Colonic mucosa (tissue), 4 donors: ENCODE measurements around the gene DPH3. TPM values are rescaled to one million over a fixed set of nuclear protein-coding genes. Genes with fewer than 3 reads are reported as not detected.

ENCODE experiments used
- DNase-seq: peaks from one replicate; pipeline ENCODE4 v3.0.0-alpha.2; 2020
- H3K27ac ChIP-seq: fragments of 200-600 bp; one replicate; pipeline ENCODE4 v1.8.0; 2021
- H3K27me3 ChIP-seq: fragments of 200-600 bp; one replicate; pipeline ENCODE4 v1.8.0; 2021
- H3K36me3 ChIP-seq: fragments of 200-600 bp; one replicate; pipeline ENCODE4 v1.8.0; 2021
- H3K4me1 ChIP-seq: fragments of 200-600 bp; one replicate; pipeline ENCODE4 v1.8.0; 2021; ENCODE audit warnings: mild to moderate bottlenecking
- H3K4me3 ChIP-seq: fragments of 200-600 bp; one replicate; pipeline ENCODE4 v1.8.0; 2021
- H3K9ac ChIP-seq, 2 donors: one replicate each; pipeline ENCODE4 v1.7.0; 2013; ENCODE audit warnings: control low read depth in 2 of 2, low read depth in 2 of 2, low read length in 2 of 2
- H3K9me3 ChIP-seq: fragments of 200-600 bp; one replicate; pipeline ENCODE4 v1.8.0; 2021
- intact Hi-C: fragments of 100-400 bp; cut with DNase I; formaldehyde crosslinking; loops from one replicate; pipeline ENCODE4 v1.14.1; 2022
- total RNA-seq, 2 donors: library from RNA; stranded (reverse); fragmentation: NEBNext Ultra II Directional in 1 of 2; extraction: Animal tissue kit (Norgen Biotek cat#: 25700) in 1 of 2; gene quantifications; one replicate each; pipeline ENCODE4 v1.2.1, GENCODE V29; 2021
- TF ChIP-seq, protein P1 (sequence below): fragments of 200-600 bp; IDR thresholded peaks from one replicate; pipeline ENCODE4 v1.8.0; 2022; ENCODE audit warnings: antibody characterized with exemption, mild to moderate bottlenecking
- donor health status: healthy.
- donor health status: DM: no; HTN: no; CAD: no.
- donor health status: DM: no; HTN: no; CAD: no.

Gene DPH3
- total RNA-seq, 2 donors from 2014 or later: 15.4 to 23.4 TPM

- Histone ChIP-seq H3K4me3 (no peak overlapping the region), H3K27ac (no peak overlapping the region), H3K4me1 (no peaks in the 10 kb centered on the region), H3K27me3 (no peaks in the 10 kb centered on the region), H3K36me3 (no peaks in the 10 kb centered on the region), H3K9me3 (no peaks in the 10 kb centered on the region), H3K9ac (no peak overlapping the region)
- TF ChIP-seq, protein P1, sequence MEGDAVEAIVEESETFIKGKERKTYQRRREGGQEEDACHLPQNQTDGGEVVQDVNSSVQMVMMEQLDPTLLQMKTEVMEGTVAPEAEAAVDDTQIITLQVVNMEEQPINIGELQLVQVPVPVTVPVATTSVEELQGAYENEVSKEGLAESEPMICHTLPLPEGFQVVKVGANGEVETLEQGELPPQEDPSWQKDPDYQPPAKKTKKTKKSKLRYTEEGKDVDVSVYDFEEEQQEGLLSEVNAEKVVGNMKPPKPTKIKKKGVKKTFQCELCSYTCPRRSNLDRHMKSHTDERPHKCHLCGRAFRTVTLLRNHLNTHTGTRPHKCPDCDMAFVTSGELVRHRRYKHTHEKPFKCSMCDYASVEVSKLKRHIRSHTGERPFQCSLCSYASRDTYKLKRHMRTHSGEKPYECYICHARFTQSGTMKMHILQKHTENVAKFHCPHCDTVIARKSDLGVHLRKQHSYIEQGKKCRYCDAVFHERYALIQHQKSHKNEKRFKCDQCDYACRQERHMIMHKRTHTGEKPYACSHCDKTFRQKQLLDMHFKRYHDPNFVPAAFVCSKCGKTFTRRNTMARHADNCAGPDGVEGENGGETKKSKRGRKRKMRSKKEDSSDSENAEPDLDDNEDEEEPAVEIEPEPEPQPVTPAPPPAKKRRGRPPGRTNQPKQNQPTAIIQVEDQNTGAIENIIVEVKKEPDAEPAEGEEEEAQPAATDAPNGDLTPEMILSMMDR: peak; percentile 90
- peak; percentile 84 for DNase-seq
- intact Hi-C loops: loop anchor here (2.0 to 10.0 kb wide), 4 partner anchors 70 to 613 kb away; no protein-coding TSS in a partner anchor
Observed at GRCh38 chr3:16247282-16248061, 17.3 kb downstream of the DPH3 start.

- intact Hi-C loops: loop anchor here (2.0 to 10.0 kb wide), 4 partner anchors 68 to 611 kb away; no protein-coding TSS in a partner anchor
- TF ChIP-seq, protein P1: no peak
- no peaks in the 10 kb centered on the region for H3K4me1 ChIP-seq
Observed at GRCh38 chr3:16245609-16246008, 19.1 kb downstream of the DPH3 start.

DNA sequence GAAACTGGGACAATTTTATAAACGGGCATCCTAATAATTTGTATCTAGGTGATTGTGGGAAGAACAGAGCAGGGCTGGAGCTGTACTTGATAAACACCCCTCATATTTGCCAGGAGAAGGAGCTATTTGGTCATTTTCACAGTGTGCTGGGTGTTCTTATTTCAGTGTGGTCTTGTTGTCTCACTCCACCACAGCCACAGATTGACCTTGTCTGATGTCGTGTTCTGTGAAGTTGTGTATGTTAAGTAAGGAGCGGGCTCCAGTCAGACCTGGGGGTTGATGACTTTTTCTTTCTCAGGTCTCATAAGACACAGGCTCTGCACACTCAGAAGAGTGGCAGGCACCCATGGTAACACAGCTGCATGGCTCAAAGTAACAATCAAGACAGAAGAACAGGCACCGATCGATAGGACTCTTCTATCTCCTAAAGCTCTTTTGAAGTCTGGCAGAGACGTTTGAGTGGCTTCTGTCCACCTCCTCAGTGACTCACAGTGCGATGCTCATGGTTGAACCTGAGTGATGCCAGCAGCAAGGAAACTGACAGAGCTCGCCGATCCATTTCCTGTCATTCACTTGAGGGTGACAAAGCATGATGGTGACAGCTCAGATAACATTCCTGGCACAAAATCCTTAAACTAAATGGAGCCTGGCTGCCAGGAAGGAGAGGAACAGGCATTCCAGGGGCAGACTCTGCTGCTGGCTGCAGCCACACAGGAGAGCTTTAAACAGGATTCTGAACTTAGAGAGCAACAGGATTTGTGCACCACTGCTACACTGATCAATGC, 20.8 kb downstream of the DPH3 start:
- intact Hi-C loops: loop anchor here (10.0 kb wide), 2 partner anchors 429 to 609 kb away; no protein-coding TSS in a partner anchor
- DNase-seq: no peak
- Histone ChIP-seq H3K4me3 (no peak overlapping the region), H3K9me3 (no peaks in the 10 kb centered on the region), H3K27ac (no peak overlapping the region), H3K27me3 (no peaks in the 10 kb centered on the region), H3K4me1 (no peaks in the 10 kb centered on the region), H3K9ac (no peak overlapping the region), H3K36me3 (no peaks in the 10 kb centered on the region)
- TF ChIP-seq, protein P1: no peak

More at GRCh38 chr3:16245609-16246008, 19.1 kb downstream of the DPH3 start:
- Histone ChIP-seq H3K27ac (no peak overlapping the region), H3K9me3 (no peaks in the 10 kb centered on the region), H3K4me3 (no peak overlapping the region), H3K9ac (no peak overlapping the region), H3K36me3 (no peaks in the 10 kb centered on the region), H3K27me3 (no peaks in the 10 kb centered on the region)
- DNase-seq: no peak

GRCh38 chr3:16242177-16242576, 22.6 kb downstream of the DPH3 start:
- Histone ChIP-seq H3K9me3 (no peaks in the 10 kb centered on the region), H3K9ac (no peak overlapping the region), H3K4me1 (no peaks in the 10 kb centered on the region), H3K27me3 (no peaks in the 10 kb centered on the region), H3K36me3 (no peaks in the 10 kb centered on the region), H3K4me3 (no peak overlapping the region), H3K27ac (no peak overlapping the region)
- intact Hi-C loops: loop anchor here (10.0 kb wide), 2 partner anchors 427 to 607 kb away; no protein-coding TSS in a partner anchor
- TF ChIP-seq, protein P1: no peak
- no peak for DNase-seq

DNA sequence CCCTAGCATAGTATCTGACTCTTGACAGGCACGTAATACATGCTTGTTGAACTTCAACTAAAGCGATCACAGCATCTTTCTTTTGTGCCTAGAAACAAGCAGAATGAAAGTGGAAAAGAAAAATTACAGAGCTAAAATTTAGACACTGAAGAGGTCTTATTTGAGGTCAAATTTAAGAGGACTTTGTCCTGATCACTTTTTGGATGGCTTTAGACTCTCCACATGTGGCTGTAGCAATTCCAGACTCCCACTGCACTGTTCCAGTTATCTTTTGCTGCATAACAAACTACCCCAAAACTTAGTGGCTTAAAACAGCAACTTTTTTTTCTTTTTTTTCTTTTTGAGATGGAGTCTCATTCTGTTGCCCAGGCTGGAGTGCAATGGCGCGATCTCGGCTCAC, 23.5 kb downstream of the DPH3 start:
- Histone ChIP-seq H3K27me3 (no peaks in the 10 kb centered on the region), H3K4me1 (no peaks in the 10 kb centered on the region), H3K27ac (no peak overlapping the region), H3K4me3 (no peak overlapping the region), H3K36me3 (no peaks in the 10 kb centered on the region), H3K9me3 (no peaks in the 10 kb centered on the region), H3K9ac (no peak overlapping the region)
- TF ChIP-seq, protein P1: no peak
- no peak for DNase-seq
- intact Hi-C loops: loop anchor here (10.0 kb wide), 2 partner anchors 426 to 606 kb away; no protein-coding TSS in a partner anchor
